Gastroesophageal sphincter (tissue), 3 donors: Measurements from ENCODE around the gene LRRC3C.

Experiments used
- CTCF ChIP-seq, 4 experiments: fragments of 200-600 bp in 2 of 4; fragments of 450-650 bp in 2 of 4; sonication (generic) in 1 of 4; IDR thresholded peaks; one replicate each; pipeline ENCODE4 v1.5.1; 2017 to 2019; ENCODE audit warnings: antibody characterized with exemption in 4 of 4, mild to moderate bottlenecking in 2 of 4, moderate library complexity in 2 of 4
- EP300 ChIP-seq: sonication (generic); formaldehyde crosslinking; IDR thresholded peaks from one replicate; pipeline ENCODE4 v1.6.1; 2017; ENCODE audit warnings: antibody characterized with exemption, mild to moderate bottlenecking
- POLR2A ChIP-seq, 2 donors: fragments of 450-650 bp; IDR thresholded peaks; one replicate each; pipeline ENCODE4 v1.6.1; 2017; ENCODE audit warnings: antibody characterized with exemption in 2 of 2, mild to moderate bottlenecking in 2 of 2, moderate library complexity in 1 of 2
- POLR2AphosphoS5 ChIP-seq: sonication (generic); formaldehyde crosslinking; IDR thresholded peaks from one replicate; pipeline ENCODE4 v1.6.1; 2017; ENCODE audit warnings: antibody characterized with exemption

GRCh38 chr17:39915559-39915958, 12.0 kb upstream of the LRRC3C start:
- TF ChIP-seq CTCF (IDR thresholded peaks at IDR 0.05) = no peak
- no peak for TF ChIP-seq POLR2AphosphoS5
- no peak for TF ChIP-seq POLR2A (IDR thresholded peaks at IDR 0.05)
- TF ChIP-seq EP300 = no peak
